GM13977 (cell line): ENCODE data around the gene ZHX3.
"Not testable (repeated sequence)": the region's sequence is repeated elsewhere in the genome, so short reads cannot be mapped to it uniquely, and the experiment has no call there.

Experiments
- DNase-seq: peaks from one replicate; pipeline ENCODE4 v3.0.0; 2012; ENCODE audit warnings: low spot score
- in situ Hi-C: fragments of 300-500 bp; cut with MboI; formaldehyde crosslinking; loops from one replicate; pipeline ENCODE4 v1.12.0; 2022; ENCODE audit warnings: low sequenced_read_pairs, low pct_unique_long_range_greater_than_20kb, mixed read lengths, inconsistent platforms; ENCODE audit not compliant: unreplicated experiment
- TF ChIP-seq, protein P1 (sequence below): IDR thresholded peaks from 2 replicates; pipeline ENCODE4 v1.5.1; 2012; ENCODE audit warnings: mild to moderate bottlenecking, control low read depth; ENCODE audit not compliant: insufficient read depth; ENCODE audit errors: extremely low read depth, missing control alignments

ZHX3 gene

DNA sequence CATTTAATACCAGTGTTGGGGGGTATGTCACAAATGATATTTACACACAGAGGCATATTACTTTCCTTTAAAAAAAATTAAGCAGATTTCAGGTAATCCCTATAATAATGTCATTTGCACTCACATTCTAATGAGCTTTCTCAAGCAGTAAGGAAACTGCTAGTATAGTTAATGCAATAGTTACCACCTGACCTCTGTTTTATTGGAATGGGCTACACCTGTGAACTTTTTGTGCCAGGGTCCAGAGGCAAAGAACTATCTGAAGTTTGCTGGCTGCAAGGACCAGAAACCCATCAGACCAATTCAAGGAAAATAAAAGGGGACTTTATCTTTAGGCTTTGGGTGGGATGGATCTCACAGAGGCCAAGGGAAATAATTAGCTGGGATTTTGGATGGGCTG lies 2.9 kb upstream of the ZHX3 start:
- TF ChIP-seq, protein P1, sequence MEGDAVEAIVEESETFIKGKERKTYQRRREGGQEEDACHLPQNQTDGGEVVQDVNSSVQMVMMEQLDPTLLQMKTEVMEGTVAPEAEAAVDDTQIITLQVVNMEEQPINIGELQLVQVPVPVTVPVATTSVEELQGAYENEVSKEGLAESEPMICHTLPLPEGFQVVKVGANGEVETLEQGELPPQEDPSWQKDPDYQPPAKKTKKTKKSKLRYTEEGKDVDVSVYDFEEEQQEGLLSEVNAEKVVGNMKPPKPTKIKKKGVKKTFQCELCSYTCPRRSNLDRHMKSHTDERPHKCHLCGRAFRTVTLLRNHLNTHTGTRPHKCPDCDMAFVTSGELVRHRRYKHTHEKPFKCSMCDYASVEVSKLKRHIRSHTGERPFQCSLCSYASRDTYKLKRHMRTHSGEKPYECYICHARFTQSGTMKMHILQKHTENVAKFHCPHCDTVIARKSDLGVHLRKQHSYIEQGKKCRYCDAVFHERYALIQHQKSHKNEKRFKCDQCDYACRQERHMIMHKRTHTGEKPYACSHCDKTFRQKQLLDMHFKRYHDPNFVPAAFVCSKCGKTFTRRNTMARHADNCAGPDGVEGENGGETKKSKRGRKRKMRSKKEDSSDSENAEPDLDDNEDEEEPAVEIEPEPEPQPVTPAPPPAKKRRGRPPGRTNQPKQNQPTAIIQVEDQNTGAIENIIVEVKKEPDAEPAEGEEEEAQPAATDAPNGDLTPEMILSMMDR = no peak
- no peak for DNase-seq
- in situ Hi-C loops = no loop called here

GRCh38 chr20:41318271-41318649 lies 729 bp upstream of the ZHX3 start:
- in situ Hi-C loops = no loop called here
- TF ChIP-seq, protein P1 = no peak
- no peak for DNase-seq

DNA sequence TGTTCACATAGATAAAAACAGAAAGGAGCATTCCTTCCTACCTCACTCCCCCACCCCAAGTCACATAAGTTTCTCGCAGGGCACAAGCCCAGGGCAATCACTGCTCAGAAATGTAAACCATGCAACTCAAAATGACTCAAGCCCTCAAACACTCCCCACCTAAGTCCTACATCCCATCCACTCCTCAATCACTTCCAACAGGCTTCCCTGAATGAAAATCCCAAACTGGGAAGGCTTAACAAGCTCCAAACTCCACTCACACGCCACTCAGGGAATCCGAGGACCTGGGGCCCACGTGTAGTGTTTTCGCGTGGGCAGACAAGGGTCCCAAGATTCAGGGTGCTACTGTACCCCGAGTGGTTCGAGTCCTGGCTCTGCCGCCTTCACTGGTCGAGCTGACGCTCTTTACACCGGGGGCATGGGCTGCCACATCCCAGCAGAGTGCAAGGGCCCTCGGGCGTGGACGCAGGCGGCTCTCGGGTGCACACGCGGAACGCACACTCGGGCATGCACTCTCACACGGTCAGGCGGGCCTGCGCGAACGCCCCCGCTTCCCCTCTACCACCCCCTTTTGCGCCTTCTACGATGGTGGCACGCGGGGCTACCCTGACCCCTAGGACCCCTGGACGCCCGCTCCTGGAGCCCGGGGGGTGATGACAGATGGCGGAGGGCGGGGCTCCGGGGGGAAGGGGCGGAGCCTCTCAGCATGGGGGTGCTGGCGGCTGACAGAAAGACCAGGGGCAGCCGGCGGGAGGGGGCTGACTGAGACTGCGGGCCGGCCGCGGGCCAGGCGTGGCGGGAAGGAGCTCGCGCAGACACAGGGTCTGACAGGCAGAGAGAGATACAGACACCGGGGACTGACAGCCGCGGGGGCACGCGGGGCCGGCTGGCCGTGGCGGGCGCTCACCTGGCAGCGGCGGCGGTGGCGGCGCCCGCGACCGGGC lies 657 bp downstream of the ZHX3 start:
- TF ChIP-seq, protein P1 = no peak
- DNase-seq = peak; percentile 88
- in situ Hi-C loops = no loop called here

DNA sequence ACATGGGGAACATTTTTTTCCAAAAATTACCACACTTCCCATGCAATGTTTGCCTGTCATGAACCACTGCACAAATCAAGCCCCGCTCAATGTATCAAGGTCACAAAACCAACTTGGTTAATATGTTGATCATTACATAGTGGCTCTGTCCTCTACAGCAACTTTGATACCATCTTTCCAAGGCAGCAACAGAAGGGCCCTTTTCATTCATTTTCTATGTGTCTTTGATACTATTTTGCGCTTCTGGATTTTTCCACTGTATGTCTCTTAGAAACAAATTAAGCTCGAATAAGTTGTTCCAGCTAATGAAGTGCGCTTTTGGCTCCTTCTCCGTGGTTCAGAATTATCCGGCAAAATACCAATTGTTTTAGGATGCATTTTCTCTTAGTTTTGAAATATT lies 1.5 kb downstream of the ZHX3 start:
- no peak for DNase-seq
- in situ Hi-C loops = no loop called here

DNA sequence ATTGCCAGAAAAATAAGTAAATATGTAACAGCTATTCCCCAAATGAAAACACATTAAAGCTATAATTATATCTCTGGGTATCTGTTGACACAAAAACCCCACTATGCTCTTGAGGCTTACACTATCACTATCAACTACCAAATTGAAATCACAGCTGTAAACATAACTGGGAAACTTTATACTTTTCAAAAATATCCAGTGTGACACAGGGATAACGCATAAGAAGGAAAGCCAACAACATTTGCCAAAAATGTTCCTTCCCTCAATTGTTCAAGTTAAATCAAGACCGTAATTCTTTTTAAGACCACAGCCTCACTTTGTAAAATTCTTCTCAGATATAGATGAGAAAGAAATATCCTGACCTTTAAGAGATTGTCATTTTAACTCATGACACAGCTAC lies 3.1 kb downstream of the ZHX3 start:
- no peak for DNase-seq
- in situ Hi-C loops = no loop called here

More for the DNA sequence above, 1.5 kb downstream of the ZHX3 start:
- TF ChIP-seq, protein P1 = no peak

GRCh38 chr20:41312009-41312408 lies 5.5 kb downstream of the ZHX3 start:
- in situ Hi-C loops, DNase-seq: not testable (repeated sequence)

More for the DNA sequence above, 3.1 kb downstream of the ZHX3 start:
- TF ChIP-seq, protein P1 = no peak

GRCh38 chr20:41309817-41310216 lies 7.7 kb downstream of the ZHX3 start:
- in situ Hi-C loops = no loop called here
- TF ChIP-seq, protein P1 = no peak
- no peak for DNase-seq
